Adrenal gland (tissue), 5 donors: ENCODE results near the gene NPAS3.

ENCODE experiments used
- CTCF ChIP-seq, 6 experiments: fragments of 450-650 bp in 4 of 6; fragments of 200-600 bp in 2 of 6; sonication (generic) in 1 of 6; IDR thresholded peaks; 1 replicate in 5 of 6; 2 replicates in 1 of 6; pipeline versions ENCODE4 v1.5.1 to v1.8.0; 2016 to 2021; ENCODE audit warnings: antibody characterized with exemption in 6 of 6, mild to moderate bottlenecking in 2 of 6, moderate library complexity in 1 of 6
- POLR2A ChIP-seq, 2 donors: fragments of 450-650 bp; IDR thresholded peaks; one replicate each; pipeline ENCODE4 v1.6.1; 2017; ENCODE audit warnings: antibody characterized with exemption in 2 of 2, mild to moderate bottlenecking in 2 of 2, moderate library complexity in 1 of 2
- donor health status: DM: no; HTN: no; CAD: no.

- TF ChIP-seq POLR2A (IDR thresholded peaks at IDR 0.05) = no peak
- TF ChIP-seq CTCF (IDR thresholded peaks at IDR 0.05) = no peak
Measured at GRCh38 chr14:33420051-33420627, 481.5 kb downstream of the NPAS3 start.
